Measurements from ENCODE around the gene OR11A1.
"Not testable (repeated sequence)": the region's sequence is repeated elsewhere in the genome, so short reads cannot be mapped to it uniquely, and the experiment has no call there.

DNA sequence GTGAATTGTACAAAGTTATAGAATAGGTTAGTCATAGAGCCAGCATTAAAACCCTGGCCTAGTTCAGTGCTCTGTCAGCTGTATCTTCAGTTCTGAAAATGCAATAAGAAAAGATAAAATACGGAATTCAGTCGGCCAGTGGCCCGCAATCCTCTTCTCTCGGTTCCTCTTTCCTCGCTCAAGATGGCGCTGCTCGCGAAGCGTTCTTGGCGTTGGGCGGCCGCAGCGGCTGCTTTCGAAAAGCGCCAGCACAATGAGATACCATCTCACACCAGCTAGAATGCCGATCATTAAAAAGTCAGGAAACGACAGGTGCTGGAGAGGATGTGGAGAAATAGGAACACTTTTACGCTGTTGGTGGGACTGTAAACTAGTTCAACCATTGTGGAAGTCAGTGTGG is 20.1 kb downstream of the OR11A1 start:
- TF ChIP-seq POLR2A (IDR thresholded peaks at IDR 0.05; ENCODE audit: low read length); GATA1 (IDR thresholded peaks at IDR 0.05; ENCODE audit: low read depth, low read length): not testable (repeated sequence)

Measured in erythroblast (primary cell).